GM19467 (cell line): Measurements from ENCODE around the gene RIMKLA.

Experiments
- ATAC-seq: cut with Tn5 transposase; IDR thresholded peaks from one replicate; pipeline ENCODE4 v1.9.1; 2021; ENCODE audit warnings: mild to moderate bottlenecking, moderate library complexity; ENCODE audit not compliant: unreplicated experiment

The RIMKLA gene, protein sequence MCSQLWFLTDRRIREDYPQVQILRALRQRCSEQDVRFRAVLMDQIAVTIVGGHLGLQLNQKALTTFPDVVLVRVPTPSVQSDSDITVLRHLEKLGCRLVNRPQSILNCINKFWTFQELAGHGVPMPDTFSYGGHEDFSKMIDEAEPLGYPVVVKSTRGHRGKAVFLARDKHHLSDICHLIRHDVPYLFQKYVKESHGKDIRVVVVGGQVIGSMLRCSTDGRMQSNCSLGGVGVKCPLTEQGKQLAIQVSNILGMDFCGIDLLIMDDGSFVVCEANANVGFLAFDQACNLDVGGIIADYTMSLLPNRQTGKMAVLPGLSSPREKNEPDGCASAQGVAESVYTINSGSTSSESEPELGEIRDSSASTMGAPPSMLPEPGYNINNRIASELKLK

DNA sequence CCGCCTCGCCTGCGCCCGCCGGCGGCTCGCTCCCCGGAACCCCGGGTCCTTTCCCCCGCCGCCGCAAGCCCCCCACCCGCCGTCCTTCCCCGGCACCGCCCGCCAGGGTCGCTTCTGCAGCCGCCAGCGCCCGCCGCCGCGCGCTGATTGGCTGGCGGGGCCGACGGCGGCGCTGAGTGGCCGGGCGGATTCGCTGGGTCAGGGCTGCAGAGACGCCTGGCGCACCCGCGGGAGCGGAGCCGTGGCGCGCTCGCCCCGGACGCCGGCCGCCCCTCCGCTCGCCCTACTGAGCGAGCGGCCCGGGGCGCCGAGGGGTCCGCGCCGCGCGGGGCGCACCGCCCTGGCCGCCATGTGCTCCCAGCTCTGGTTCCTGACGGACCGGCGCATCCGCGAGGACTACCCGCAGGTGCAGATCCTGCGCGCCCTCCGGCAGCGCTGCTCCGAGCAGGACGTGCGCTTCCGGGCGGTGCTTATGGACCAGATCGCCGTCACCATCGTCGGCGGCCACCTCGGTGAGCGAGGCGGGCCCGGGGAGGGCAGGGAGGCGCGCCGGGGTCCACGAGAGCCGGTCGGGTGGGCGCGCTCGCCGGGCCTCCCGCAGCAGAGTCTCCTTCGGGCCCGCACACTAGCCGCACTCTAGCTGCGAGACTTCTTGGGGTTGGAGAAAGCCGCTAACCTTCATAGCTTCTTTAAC lies at the start of gene RIMKLA:
TSS of gene RIMKLA (plus strand) at position 207 of the 694 bp plus-strand sequence. CDS start at position 350, 143 bp downstream.
- ATAC-seq = peak; percentile 75

DNA sequence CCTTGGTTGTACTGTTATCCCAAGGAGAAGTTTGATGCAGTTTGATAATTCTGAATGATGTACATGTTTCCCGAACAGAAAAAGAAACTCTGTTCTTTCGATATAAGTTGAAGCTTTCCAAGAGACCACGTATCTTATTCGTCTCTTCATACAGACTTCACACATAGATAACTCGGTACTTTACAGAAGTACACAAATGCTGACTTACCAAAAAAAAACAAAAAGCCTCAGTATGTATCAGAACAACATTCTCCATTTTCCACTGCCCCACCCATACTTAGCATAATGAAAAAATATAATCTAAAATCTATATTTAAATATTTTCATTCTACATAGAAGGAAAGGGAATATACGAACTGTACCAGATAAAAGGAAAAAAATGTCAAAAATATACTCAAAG lies 47.7 kb upstream of the RIMKLA start:
- no peak for ATAC-seq

DNA sequence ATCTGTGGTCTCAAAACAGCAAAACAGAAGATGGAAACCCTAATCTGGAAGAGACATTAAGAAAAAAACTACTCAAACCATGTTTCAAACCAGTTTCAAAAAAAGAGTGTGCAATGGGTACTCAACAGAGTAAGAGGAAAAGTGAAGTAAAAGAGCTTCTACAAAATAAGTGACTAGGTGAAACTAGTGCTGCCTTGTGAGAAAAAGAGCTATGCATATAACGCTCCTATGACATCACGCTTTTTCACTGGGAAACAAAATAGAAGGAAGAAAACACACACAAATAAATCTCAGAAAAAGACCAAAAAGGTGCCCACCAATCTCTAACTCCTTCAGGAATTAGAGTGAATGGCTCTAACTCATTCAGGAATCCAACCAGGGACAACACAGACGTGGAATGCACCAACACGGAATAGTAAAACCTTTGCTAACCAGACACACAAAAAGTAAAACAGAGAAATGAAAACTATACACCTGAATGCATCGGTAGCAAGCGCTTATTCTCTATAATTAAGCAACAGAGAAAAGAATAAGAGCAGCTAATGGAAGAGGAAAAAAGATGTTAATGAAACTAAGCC lies 46.8 kb upstream of the RIMKLA start:
- ATAC-seq = no peak

DNA sequence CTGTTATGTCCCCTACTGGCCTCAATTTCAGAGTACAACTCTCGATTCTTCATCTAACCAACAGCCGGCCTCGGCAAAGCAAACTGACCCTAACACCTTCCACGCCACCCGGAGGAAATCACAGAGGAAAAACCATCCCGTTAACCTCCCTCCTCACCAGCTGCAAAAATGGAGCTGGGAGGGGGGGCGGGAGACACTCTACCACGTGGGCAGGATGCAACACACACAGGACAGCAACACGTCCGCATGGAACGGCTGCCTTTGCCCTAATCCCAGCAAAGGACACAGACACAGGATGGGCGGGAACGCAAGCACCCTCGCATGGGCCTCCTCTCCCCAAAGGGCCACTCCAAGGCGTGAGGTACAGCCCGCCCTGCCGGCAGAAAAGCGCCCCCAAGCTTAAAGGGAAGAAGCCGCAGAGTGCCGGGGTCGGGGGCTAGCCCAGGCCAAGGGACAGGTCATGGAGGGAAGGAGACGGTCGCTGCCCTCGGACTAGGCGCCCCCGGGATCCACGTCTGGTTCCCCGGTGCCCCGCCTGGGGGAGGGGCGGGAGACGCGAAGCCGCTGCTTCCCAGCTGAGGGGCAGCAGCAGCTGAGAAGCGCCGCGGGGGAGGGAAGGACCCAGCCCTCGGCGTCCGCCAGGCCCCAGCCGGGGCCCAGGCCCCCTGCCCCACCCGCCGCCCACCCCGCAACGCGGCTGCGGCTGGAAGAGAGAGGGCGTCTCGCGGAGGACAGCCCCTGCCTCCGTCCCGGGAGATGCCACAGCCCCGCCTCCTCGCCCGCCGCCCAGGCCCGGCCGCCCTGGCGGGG lies 46.1 kb upstream of the RIMKLA start:
- ATAC-seq = peak; percentile 41

DNA sequence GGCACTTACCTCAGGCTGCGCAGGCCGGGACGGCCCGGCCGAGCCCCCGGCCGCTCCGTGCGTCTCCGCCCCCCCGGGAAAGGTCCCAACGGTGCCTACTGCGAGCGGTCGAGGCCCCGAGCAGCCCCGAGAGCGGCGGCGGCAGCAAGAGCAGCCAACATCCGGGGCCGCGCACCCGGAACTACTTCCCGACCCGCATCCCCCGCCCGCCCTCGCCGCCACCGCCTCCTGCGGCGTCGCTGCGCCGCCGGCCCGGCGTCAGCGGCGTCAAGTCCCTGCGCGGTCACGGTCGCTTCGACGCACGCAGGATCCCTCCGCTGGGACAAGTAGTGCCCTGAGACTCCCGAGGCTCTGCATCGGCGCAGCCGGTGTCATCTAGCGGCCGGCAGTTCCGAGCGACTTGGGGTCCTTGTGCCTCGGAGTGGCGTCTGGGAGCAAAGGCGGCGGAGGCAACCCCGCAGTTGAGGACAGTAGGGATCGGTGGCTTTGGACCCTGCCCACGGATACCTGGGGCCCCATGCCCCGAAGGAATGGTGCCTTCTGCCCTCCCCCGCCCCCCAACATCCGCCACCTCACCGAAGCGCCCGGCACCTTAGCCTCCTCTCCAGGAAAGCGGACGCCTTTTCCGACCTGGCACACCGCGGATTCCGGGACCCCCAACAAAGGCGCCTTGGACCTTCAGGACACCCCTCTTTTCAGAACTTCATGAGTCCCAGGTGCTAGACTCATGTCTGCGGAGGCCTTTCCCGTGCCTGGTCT lies 45.4 kb upstream of the RIMKLA start, which contains the start of gene FOXJ3:
TSS of gene FOXJ3 (minus strand) at position 186 of the 759 bp plus-strand sequence. CDS start 24,142 bp downstream, outside the sequence.
- peak; percentile 71 for ATAC-seq

DNA sequence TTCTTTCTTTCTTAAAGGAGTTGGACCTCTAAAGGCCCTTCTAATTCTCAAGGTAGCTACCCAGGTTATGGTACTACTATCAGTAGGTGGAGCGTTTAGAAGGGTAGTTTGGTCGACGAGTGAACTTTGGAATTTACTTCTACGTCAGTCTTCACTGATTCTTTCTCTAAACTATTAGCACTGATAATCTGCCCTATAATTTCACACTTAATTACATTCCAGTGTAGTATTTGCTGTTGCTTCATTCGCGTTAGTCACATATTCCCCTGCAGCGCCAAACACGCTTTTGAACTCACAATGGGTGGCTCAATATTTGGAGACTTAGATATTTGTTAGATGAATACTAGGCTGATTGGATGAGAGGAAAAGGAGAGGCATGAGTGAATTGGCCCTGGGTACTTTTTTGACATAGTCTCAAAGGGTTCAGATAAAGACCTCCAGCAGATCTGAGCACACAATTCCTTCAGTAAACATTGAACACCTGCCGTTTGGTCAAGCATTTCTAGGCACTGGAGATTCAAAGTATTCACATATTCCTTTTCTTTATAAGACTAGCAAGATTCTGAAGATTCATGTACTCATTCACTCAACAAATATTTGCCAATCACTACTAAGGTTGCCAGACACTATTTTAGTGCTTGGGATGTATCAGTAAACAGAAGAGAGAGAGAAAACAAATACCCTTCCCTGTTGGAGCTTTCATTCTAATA lies 44.6 kb upstream of the RIMKLA start:
- ATAC-seq = no peak

DNA sequence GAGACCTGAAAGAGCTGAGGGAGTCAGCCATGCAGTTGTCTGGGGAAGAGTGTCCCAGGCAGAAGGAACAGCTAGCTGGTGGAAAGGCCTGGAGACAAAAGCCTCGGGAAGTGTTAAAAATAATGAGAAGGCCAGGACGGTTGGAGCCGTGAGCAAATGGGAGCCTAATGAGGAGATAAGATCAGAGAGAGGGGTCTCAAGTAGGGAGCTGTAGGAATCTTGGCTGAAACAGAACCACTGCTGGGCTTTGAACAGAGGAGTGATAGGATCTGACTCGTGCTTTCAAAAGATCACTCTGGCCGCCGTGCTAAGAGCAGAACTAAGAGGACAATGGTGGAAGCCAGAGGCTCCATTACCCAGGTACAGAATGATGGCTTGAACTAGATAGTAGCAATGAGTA lies 43.6 kb upstream of the RIMKLA start:
- ATAC-seq = no peak

DNA sequence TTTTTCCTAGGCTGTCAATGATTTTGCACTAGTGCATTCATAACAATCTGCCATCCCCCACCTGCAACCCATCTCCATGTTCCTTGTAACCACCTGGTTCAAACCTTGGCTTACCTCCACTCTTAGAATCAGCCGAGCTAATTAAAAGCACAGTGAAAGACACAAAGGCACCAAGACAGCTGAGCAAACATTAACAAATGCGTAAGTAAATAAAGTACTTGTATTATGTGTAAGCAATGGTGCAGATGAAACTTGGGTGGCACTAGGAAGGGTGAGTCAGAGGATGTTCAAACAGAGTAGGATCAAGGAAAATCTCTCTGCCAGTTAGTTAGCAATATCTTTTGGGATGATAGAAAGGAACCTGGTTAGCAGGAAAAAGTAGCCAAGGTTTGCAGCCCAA lies 40.5 kb upstream of the RIMKLA start:
- no peak for ATAC-seq

DNA sequence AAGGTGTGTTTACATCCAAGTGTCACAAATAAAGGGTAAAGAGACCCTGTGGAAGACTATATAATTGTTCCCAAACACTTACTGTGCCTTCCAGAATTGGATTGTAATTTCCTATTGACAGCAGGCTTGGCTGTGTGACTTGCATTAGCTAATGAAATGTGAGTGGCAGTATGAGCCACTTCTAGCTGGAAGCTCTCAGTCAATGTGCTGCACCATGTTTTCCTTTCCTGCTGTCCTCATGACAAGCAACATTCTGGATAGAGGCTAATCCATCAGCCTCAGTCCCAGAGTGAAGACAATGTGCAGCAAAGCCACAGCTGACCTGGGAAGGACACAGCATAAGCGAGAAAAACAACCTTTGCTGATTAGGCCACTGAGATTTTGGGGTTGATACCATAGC lies 39.7 kb upstream of the RIMKLA start:
- no peak for ATAC-seq

DNA sequence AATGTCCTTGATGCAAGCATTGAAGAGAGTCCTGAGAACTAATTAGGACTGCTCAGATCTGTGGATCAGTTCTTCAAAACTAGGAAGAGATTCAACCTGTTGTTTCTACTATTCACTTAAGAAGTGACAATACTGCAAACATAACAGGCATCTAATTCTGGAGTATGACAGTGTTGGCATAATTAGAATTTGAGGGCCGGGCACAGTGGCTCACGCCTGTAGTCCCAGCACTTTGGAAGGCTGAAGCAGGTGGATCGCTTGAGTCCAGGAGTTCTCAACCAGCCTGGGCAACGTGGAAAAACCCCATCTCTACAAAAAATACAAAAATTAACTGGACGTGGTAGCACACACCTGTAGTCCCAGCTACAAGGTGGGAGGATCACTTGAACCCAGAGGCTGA lies 37.5 kb upstream of the RIMKLA start:
- ATAC-seq = no peak

DNA sequence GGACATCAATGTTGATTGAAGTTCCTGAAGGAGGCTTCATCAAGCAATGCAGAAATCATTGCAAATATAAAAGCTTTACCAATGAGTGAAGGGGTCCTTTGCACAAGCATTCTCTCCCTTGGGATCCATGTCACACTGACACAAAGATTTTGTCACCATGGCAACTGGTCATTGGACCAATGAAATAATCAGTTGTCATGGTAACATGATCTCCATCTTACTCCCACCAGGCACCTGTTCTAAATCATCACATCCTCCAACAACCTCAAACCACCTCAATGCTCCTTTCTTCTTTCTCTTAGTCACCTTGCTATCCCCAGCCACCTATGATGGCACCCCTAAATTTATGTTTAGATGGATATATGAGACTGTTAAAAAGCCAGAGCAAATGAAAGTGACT lies 32.1 kb upstream of the RIMKLA start:
- ATAC-seq = no peak

DNA sequence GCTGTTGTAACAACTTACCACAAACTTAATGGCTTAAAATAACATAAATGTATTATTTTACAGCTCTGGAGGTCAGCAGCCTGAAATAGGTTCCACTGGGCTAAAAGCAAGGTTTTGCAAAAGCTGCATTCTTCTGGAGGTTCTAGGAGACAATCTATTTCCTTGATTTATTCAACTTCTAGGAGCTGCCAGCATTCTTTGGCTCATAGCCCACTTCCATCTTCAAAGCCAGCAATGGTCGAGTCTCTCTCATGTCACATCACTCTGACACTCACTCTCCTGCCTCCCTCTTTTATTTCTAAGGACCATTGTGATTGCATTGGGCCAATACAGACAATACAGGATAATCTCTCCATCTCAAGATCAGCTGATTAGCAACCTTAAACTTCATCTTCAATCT lies 30.5 kb upstream of the RIMKLA start:
- no peak for ATAC-seq

DNA sequence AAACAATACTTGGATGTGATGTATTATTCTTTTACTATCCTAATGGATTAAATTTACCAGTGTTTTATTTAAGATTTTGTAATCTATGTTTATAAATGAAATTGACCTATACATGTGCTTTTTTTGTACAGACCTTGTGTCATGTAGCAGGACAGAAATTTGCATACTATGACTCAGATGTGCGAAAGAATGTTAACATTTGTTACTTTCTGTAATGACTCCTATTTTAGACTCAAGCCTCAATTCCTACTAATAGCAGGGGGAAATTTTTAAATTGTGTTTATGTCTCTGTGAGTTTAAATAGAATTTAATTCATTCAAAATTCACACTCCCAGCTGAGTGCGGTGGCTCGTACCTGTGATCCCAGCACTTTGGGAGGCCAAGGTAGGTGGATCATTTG lies 21.8 kb upstream of the RIMKLA start:
- ATAC-seq = no peak

DNA sequence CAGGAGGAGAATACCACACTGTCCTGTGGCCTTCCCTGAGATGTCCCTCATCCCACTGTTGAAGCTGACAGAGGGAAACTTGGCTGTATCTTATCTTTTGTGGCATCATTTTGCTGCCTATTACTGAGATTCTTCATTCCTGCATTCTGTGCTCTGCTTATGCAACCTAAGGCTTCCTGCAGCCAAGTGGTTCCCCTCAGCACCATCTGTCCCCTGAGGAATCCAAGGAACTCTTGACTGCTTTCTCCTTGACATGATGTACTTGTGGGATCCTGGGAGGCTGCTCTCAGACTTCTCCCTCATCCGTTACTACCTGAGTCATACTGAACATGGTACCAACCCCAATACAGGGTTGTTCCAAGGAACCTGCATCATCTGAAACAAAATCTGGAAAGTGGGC lies 21.1 kb upstream of the RIMKLA start:
- ATAC-seq = no peak

DNA sequence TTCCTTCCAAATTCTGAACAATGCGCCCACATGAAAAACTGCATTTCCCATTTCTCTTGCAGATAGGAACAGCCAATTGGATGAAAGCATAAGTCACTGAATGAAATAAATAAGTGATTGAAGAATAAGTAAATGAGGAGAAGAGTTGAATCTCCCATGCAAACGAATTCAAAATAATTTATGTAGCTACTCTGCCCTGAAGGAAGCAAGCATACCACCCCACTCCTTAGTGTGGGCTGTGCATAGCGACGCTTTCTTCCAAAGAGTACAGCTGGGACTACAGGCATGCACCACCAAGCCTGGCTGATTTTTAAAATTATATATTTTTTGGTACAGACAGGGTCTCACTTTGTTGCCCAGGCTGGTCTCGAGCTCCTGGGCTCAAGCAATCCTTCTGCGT lies 16.5 kb upstream of the RIMKLA start:
- ATAC-seq = no peak

DNA sequence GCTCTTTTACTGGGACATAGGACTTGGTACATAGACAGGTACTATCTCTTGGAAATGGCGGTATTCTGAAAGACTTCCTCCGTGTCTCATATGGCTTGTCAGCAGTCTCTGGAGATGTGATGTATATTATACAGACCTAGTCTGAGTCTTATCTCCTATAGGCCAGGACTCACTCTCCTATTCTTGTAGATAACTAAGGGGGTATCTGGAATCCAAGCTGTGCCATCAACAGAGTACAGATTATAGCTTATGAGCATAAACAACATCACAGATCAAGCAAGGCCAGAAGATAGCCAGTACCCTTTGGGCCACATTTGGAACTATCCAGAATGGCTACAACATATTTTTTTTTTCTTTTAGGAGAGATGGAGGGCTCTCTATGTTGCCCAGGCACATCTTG lies 16.1 kb upstream of the RIMKLA start:
- no peak for ATAC-seq

DNA sequence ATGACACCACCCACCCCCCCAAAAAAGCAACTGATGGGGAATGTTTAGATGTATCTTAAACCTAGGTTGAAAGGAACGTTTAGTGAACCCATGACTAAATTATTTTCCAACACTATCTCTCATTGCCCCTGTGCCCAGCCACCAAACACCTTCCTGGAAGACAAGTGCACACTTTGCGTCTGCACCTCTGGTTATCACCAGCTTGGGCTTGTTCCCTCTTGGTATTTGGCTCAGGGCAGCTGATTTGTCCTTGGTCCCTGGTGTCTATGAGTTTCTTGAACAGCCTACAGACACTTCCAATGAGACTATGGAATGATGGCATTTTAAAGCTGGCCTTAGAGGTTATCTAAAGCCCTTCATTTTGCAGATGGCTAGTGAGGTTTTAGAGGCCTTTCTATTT lies 15.5 kb upstream of the RIMKLA start:
- no peak for ATAC-seq

DNA sequence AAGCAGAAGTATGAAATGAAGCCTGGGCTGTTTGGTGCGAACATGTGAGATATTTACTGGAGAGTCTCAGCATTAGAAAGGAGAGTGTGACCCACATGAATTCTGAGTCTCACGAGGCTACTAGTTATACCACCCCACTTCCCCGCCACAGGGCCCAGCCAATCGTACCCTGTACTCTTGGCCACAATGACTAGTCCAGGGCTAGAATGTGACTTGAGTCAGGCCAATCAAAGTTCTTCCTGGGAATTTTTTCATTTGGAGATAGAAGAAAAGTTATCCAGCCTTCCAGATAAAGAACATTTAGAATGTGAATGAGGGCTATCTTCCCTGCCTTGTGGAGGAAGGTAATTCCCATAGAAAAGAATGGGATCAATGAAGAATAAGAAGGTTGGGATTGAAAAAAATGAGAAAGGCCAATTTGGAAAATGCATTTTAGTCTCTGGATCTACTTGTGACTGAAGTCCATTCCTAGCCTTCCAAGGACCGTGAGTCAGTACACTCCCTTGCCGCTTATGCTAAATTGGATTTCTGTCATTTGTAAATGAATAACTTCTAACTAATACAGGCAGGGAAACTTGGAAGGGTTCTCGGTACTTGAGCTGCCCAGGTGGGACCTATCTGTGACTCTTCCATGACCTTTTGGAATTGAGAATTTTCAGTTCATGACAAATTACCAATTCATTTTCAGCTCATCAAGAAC lies 12.3 kb upstream of the RIMKLA start:
- no peak for ATAC-seq

DNA sequence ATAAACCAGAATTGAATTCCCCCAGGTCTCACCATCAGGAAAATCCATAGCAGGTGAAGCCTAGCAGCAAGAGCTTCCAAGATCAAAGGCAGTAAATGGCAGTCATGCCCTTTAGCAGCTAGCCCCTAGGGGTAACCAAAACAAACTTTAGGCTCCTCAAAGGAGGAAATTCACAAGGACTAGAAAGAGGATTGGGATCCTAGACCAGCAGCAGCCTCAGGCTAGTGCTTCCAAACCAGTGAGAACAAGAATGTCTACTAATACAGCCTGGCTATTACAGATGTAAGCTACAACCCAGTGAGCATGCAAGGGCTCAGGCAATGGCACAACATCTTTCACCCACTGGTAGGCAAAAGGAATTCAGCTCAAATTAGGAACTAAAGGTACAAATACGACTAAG lies 11.1 kb upstream of the RIMKLA start:
- ATAC-seq = no peak
